Measurements from ENCODE around the gene DOK7.
"Not testable (repeated sequence)": the region's sequence is repeated elsewhere in the genome, so short reads cannot be mapped to it uniquely, and the experiment has no call there.

GRCh38 chr4:3535812-3536211, 72.7 kb downstream of the DOK7 start:
- TF ChIP-seq CTCF, POLR2A (IDR thresholded peaks at IDR 0.05): not testable (repeated sequence)

All from testis (tissue), 2 donors.